Lung (tissue), 12 donors: ENCODE data around the gene DPH5. TPM values are rescaled to one million over a fixed set of nuclear protein-coding genes. Genes with fewer than 3 reads are reported as not detected.

Source experiments
- ATAC-seq: fragments of 200-7000 bp; cut with Tn5 transposase; one replicate; pipeline ENCODE4 v1.9.1; 2020; ENCODE audit warnings: moderate number of reproducible peaks; ENCODE audit not compliant: insufficient read depth, low FRiP score
- DNase-seq, 3 donors: peaks; one replicate each; pipeline ENCODE4 v3.0.0-alpha.2; 2013 to 2017
- H3K27ac ChIP-seq, 2 donors: one replicate each; pipeline ENCODE4 v1.5.1; 2013; ENCODE audit warnings: mild to moderate bottlenecking in 2 of 2, moderate library complexity in 2 of 2, control low read depth in 1 of 2, inconsistent platforms in 1 of 2, low read depth in 1 of 2, low read length in 1 of 2
- H3K27me3 ChIP-seq, 3 donors: one replicate each; pipeline ENCODE4 v1.5.1; 2013; ENCODE audit warnings: low read length in 2 of 3; ENCODE audit not compliant: control insufficient read depth in 3 of 3, insufficient read depth in 3 of 3
- H3K36me3 ChIP-seq, 4 donors: one replicate each; pipeline ENCODE4 v1.5.1; 2013; ENCODE audit warnings: low read length in 4 of 4, mild to moderate bottlenecking in 1 of 4, moderate library complexity in 1 of 4; ENCODE audit not compliant: control insufficient read depth in 4 of 4, insufficient read depth in 4 of 4
- H3K4me1 ChIP-seq, 5 donors: one replicate each; pipeline ENCODE4 v1.5.1; 2013; ENCODE audit warnings: low read length in 5 of 5, mild to moderate bottlenecking in 2 of 5, moderate library complexity in 1 of 5; ENCODE audit not compliant: control insufficient read depth in 5 of 5, insufficient read depth in 5 of 5
- H3K4me3 ChIP-seq: one replicate; pipeline ENCODE4 v1.5.1; 2013; ENCODE audit warnings: mild to moderate bottlenecking, control low read depth, moderate library complexity
- H3K9ac ChIP-seq, 2 donors: one replicate each; pipeline ENCODE4 v1.5.1; 2013; ENCODE audit warnings: low read length in 2 of 2, control low read depth in 1 of 2; ENCODE audit not compliant: insufficient read depth in 1 of 2
- H3K9me3 ChIP-seq, 4 donors: one replicate each; pipeline ENCODE4 v1.5.1; 2013; ENCODE audit warnings: low read length in 3 of 4, mild to moderate bottlenecking in 1 of 4, moderate library complexity in 1 of 4; ENCODE audit not compliant: control insufficient read depth in 4 of 4, insufficient read depth in 3 of 4
- CTCF ChIP-seq: IDR thresholded peaks from 2 replicates; pipeline ENCODE4 v1.5.1; 2012; ENCODE audit warnings: mild to moderate bottlenecking; ENCODE audit errors: control extremely low read depth, extremely low read depth
- whole genome bisulfite sequencing, 2 donors: extraction: QIAGEN DNeasy Blood & Tissue Kit; methylation state at CpG; one replicate each; pipeline ENCODE4 v1.1.7; 2013; 5-methylcytosine and 5-hydroxymethylcytosine counted together
- polyA plus RNA-seq, 2 donors: library from polyadenylated mRNA; stranded (reverse); fragments of 200-250 nt; gene quantifications; one replicate each; pipeline ENCODE4 v1.2.1, GENCODE V29; 2013
- total RNA-seq, 2 donors: library from RNA; depleted of rRNA in 1 of 2; stranded (reverse); fragments of >200 nt in 1 of 2; gene quantifications; one replicate each; pipeline ENCODE4 v1.2.1, GENCODE V29; 2014 to 2021
- donor health status: control.
- donor health status: control.
- donor health status: Bipolar disorder and iron deficiency.
- donor health status: healthy.
- donor health status: DM: yes; HTN: yes; CAD: no.

DPH5 gene
- total and polyA plus RNA-seq, 4 donors: 21.2 to 30.7 (median 27.2) TPM

- TF ChIP-seq CTCF: no peak
- no peaks in the 10 kb centered on the region for H3K27me3 ChIP-seq
- no peak overlapping the region for H3K27ac ChIP-seq
- no peak for ATAC-seq
- WGBS, 2 donors: 94% methylated on average over 9 of the region's 9 CpGs
- H3K36me3 ChIP-seq: peaks cover 3 to 12% (median 8%) of the 10 kb centered on the region in 4 donors
- H3K4me1 ChIP-seq: peaks cover 0 to 16% (median 5%) of the 10 kb centered on the region in 5 donors
- no peaks in the 10 kb centered on the region for H3K9me3 ChIP-seq
- H3K4me3 ChIP-seq: no peak overlapping the region
- H3K9ac ChIP-seq: no peak overlapping the region
- DNase-seq: no peak
Observed at GRCh38 chr1:100941580-100942216, 83.9 kb downstream of the DPH5 start.

GRCh38 chr1:100941098-100941527 lies 84.5 kb downstream of the DPH5 start:
- DNase-seq (no peak), ATAC-seq (no peak)
- H3K27ac ChIP-seq: no peak overlapping the region
- H3K27me3 ChIP-seq: no peaks in the 10 kb centered on the region
- H3K4me3 ChIP-seq: no peak overlapping the region
- H3K9ac ChIP-seq: no peak overlapping the region
- no peak for TF ChIP-seq CTCF
- 59 to 76% methylated on average over 1 of the region's 1 CpG for WGBS, 2 donors
- peaks cover 3 to 12% (median 8%) of the 10 kb centered on the region in 4 donors for H3K36me3 ChIP-seq
- H3K9me3 ChIP-seq: no peaks in the 10 kb centered on the region
- H3K4me1 ChIP-seq: peaks cover 0 to 16% (median 5%) of the 10 kb centered on the region in 5 donors

Other genes with a start within 250 kb of the DPH5 start
- gene EXTL2, start 130.9 kb downstream of the DPH5 start, total RNA-seq: 10 to 100 TPM; 11.3 to 37.8 TPM
- gene EXTL2, start 130.9 kb downstream of the DPH5 start, polyA plus RNA-seq: 1 to 10 TPM; 3.9 to 7.4 TPM
- 10 to 100 TPM; 31.5 to 33.9 TPM for gene SLC30A7, start 129.7 kb downstream of the DPH5 start, total RNA-seq
- gene SLC30A7, start 129.7 kb downstream of the DPH5 start, polyA plus RNA-seq: 1 to 10 TPM; 7.6 to 7.7 TPM
- 100 to 1,000 TPM; 106 to 130 TPM for gene S1PR1, start 211.2 kb upstream of the DPH5 start, total RNA-seq
- gene S1PR1, start 211.2 kb upstream of the DPH5 start, polyA plus RNA-seq: 100 to 1,000 TPM in 1 of 2 donors, 10 to 100 TPM in 1; 35.2 to 126 TPM